GM19455 (cell line): Measurements from ENCODE around the gene SLC16A8.
"Not testable (repeated sequence)": the region's sequence is repeated elsewhere in the genome, so short reads cannot be mapped to it uniquely, and the experiment has no call there.

Experiments used
- ATAC-seq: cut with Tn5 transposase; IDR thresholded peaks from one replicate; pipeline ENCODE4 v1.9.1; 2021; ENCODE audit not compliant: unreplicated experiment

SLC16A8 gene

GRCh38 chr22:38049812-38050619, 34.0 kb downstream of the SLC16A8 start:
- no peak for ATAC-seq

GRCh38 chr22:38046070-38046748, 37.8 kb downstream of the SLC16A8 start:
- ATAC-seq: no peak

- no peak for ATAC-seq
Observed at GRCh38 chr22:38043151-38044039, 40.6 kb downstream of the SLC16A8 start.

GRCh38 chr22:38042488-38042790, 41.5 kb downstream of the SLC16A8 start:
- no peak for ATAC-seq

- no peak for ATAC-seq
Observed at GRCh38 chr22:38041760-38042487, 42.1 kb downstream of the SLC16A8 start.

- ATAC-seq: no peak
Observed at GRCh38 chr22:38040953-38041759, 42.8 kb downstream of the SLC16A8 start.

- ATAC-seq: no peak
Observed at GRCh38 chr22:38038890-38039812, 44.8 kb downstream of the SLC16A8 start.

- no peak for ATAC-seq
Observed at GRCh38 chr22:38038426-38038825, 45.6 kb downstream of the SLC16A8 start.

- ATAC-seq: not testable (repeated sequence)
Observed at GRCh38 chr22:38037367-38038150, 46.4 kb downstream of the SLC16A8 start.

- ATAC-seq: no peak
Observed at GRCh38 chr22:38036392-38037062, 47.5 kb downstream of the SLC16A8 start.

GRCh38 chr22:38035530-38035885, 48.5 kb downstream of the SLC16A8 start:
- no peak for ATAC-seq

- ATAC-seq: no peak
Observed at GRCh38 chr22:38034884-38035529, 49.0 kb downstream of the SLC16A8 start.

GRCh38 chr22:38034278-38034882, 49.6 kb downstream of the SLC16A8 start:
- no peak for ATAC-seq

GRCh38 chr22:38033522-38034277, 50.3 kb downstream of the SLC16A8 start:
- no peak for ATAC-seq

GRCh38 chr22:38032681-38033521, 51.1 kb downstream of the SLC16A8 start:
- no peak for ATAC-seq
